Naive thymus-derived CD4-positive, alpha-beta T cell (primary cell): ENCODE results near the gene SLC17A5. TPM values are rescaled to one million over a fixed set of nuclear protein-coding genes. Genes with fewer than 3 reads are reported as not detected.
"Not testable (repeated sequence)": the region's sequence is repeated elsewhere in the genome, so short reads cannot be mapped to it uniquely, and the experiment has no call there.

Experiments used
- ATAC-seq: fragments of 150-1000 bp; cut with Tn5 transposase; 2 replicates; pipeline ENCODE4 v1.10.0; 2021; ENCODE audit warnings: mild to moderate bottlenecking, moderate library complexity
- CTCF ChIA-PET: fragments of 350-600 bp; sonication (Branson Sonifier 250); formaldehyde crosslinking; loops from one replicate; lab custom pipeline; 2021; ENCODE audit warnings: antibody characterized with exemption; lab: Charles Lee
- POLR2A ChIA-PET: fragments of 350-600 bp; sonication (Branson Sonifier 250); formaldehyde crosslinking; loops from one replicate; lab custom pipeline; 2021; ENCODE audit warnings: antibody characterized with exemption, inconsistent platforms; lab: Charles Lee
- DNase-seq, 9 donors: peaks; one replicate each; pipeline versions ENCODE4 v3.0.0 to v3.0.0-alpha.2; 2020 to 2022; ENCODE audit warnings: mixed read lengths in 1 of 9
- H3K27ac ChIP-seq: one replicate; pipeline ENCODE4 v1.7.0; 2013; ENCODE audit warnings: mild to moderate bottlenecking, low read depth, low read length, moderate library complexity
- H3K27me3 ChIP-seq, 2 donors: one replicate each; pipeline ENCODE4 v1.7.0; 2013; ENCODE audit warnings: low read length in 2 of 2, mild to moderate bottlenecking in 2 of 2, moderate library complexity in 2 of 2; ENCODE audit not compliant: control insufficient read depth in 2 of 2, insufficient read depth in 2 of 2
- H3K36me3 ChIP-seq, 3 experiments: 1 replicate in 2 of 3; 2 replicates in 1 of 3; pipeline ENCODE4 v1.7.0; 2013; ENCODE audit warnings: low read length in 3 of 3, mild to moderate bottlenecking in 3 of 3, moderate library complexity in 1 of 3; ENCODE audit not compliant: insufficient read depth in 3 of 3, control insufficient read depth in 2 of 3
- H3K4me1 ChIP-seq, 2 donors: one replicate each; pipeline ENCODE4 v1.7.0; 2013; ENCODE audit warnings: low read length in 2 of 2, mild to moderate bottlenecking in 2 of 2, moderate library complexity in 1 of 2; ENCODE audit not compliant: control insufficient read depth in 2 of 2, insufficient read depth in 2 of 2
- H3K4me3 ChIP-seq: 2 replicates; pipeline ENCODE4 v1.7.0; 2013; ENCODE audit warnings: mild to moderate bottlenecking, low read length
- H3K9me3 ChIP-seq, 3 experiments: 1 replicate in 2 of 3; 2 replicates in 1 of 3; pipeline ENCODE4 v1.7.0; 2013; ENCODE audit warnings: low read length in 3 of 3; ENCODE audit not compliant: control insufficient read depth in 2 of 3
- H3K27ac Mint-ChIP-seq, 9 donors: one replicate each; pipeline ENCODE4 v1.8.0; 2020 to 2022; ENCODE audit warnings: mixed read lengths in 9 of 9, mild to moderate bottlenecking in 8 of 9, moderate library complexity in 5 of 9, inconsistent platforms in 2 of 9
- H3K27me3 Mint-ChIP-seq, 5 donors: one replicate each; pipeline ENCODE4 v1.8.0; 2021 to 2022; ENCODE audit warnings: mixed read lengths in 5 of 5, mild to moderate bottlenecking in 1 of 5
- H3K36me3 Mint-ChIP-seq, 5 donors: one replicate each; pipeline ENCODE4 v1.8.0; 2020 to 2022; ENCODE audit warnings: mixed read lengths in 5 of 5, mild to moderate bottlenecking in 3 of 5, inconsistent platforms in 1 of 5
- H3K4me1 Mint-ChIP-seq, 7 donors: one replicate each; pipeline ENCODE4 v1.8.0; 2020 to 2022; ENCODE audit warnings: mixed read lengths in 7 of 7, mild to moderate bottlenecking in 3 of 7, inconsistent platforms in 1 of 7
- H3K4me3 Mint-ChIP-seq, 10 donors: one replicate each; pipeline ENCODE4 v1.8.0; 2020 to 2022; ENCODE audit warnings: mild to moderate bottlenecking in 10 of 10, mixed read lengths in 10 of 10, moderate library complexity in 6 of 10, inconsistent platforms in 2 of 10
- H3K9me3 Mint-ChIP-seq, 11 donors: one replicate each; pipeline ENCODE4 v1.8.0; 2020 to 2022; ENCODE audit warnings: mixed read lengths in 11 of 11, mild to moderate bottlenecking in 4 of 11, inconsistent platforms in 1 of 11, moderate library complexity in 1 of 11
- intact Hi-C, 2 donors: fragments of 100-400 bp; cut with micrococcal nuclease; formaldehyde crosslinking; loops; one replicate each; pipeline ENCODE4 v1.15.1; 2023
- polyA plus RNA-seq, 2 donors: library from polyadenylated mRNA; unstranded; fragments of 300-500 nt; fragmentation: Illumina TruSeq; gene quantifications; one replicate each; pipeline ENCODE4 v1.2.3, GENCODE V29; 2021
- total RNA-seq, 6 experiments: library from RNA in 5 of 6; stranded (reverse) in 5 of 6; gene quantifications; 1 replicate in 5 of 6; 2 replicates in 1 of 6; pipeline ENCODE4 v1.2.3 and lab custom pipeline; 2021 to 2026

SLC17A5 gene
- total and polyA plus RNA-seq, 7 experiments from 2014 or later = 6.0 to 13.8 (median 8.6) TPM

DNA sequence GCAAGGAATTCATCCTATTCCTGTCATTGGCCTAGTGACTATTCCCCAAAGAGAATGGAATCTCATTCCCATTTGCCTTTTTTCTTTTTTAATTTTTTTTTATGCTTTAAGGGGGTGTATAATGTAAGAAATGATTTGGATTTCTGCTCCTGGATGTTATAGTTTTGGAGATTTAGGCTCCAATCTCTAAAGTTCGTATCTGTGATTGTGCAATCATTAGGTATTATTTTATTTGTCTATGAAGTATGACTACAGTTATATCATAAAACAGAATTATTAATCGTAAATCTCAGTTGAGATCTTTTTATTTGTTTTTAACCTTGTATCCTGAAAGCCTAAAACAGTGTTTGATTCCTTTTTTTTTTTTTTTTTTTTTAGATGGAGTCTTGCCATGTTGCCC is 91.2 kb downstream of the SLC17A5 start:
- Mint-ChIP-seq H3K4me3 (no peak overlapping the region), H3K36me3 (no peaks in the 10 kb centered on the region), H3K4me1 (peaks cover 0 to 6% (median 0%) of the 10 kb centered on the region in 7 donors), H3K27me3 (peaks cover 0 to 4% (median 0%) of the 10 kb centered on the region in 5 donors), H3K9me3 (no peaks in the 10 kb centered on the region), H3K27ac (no peak overlapping the region)
- H3K36me3 ChIP-seq = no peaks in the 10 kb centered on the region
- no peak for DNase-seq
- H3K9me3 ChIP-seq = no peaks in the 10 kb centered on the region
- no peak overlapping the region for H3K4me3 ChIP-seq
- H3K27ac ChIP-seq = no peak overlapping the region
- no peak for ATAC-seq
- no peaks in the 10 kb centered on the region for H3K27me3 ChIP-seq
- intact Hi-C loops = no loop called here
- CTCF ChIA-PET = no interaction called here
- POLR2A ChIA-PET = no interaction called here
- no peaks in the 10 kb centered on the region for H3K4me1 ChIP-seq

GRCh38 chr6:73560853-73561407 is 92.9 kb downstream of the SLC17A5 start:
- Histone ChIP-seq H3K4me3 (no peak overlapping the region), H3K9me3 (no peaks in the 10 kb centered on the region), H3K4me1 (no peaks in the 10 kb centered on the region), H3K27ac (no peak overlapping the region), H3K36me3 (no peaks in the 10 kb centered on the region), H3K27me3 (no peaks in the 10 kb centered on the region)
- Mint-ChIP-seq H3K27me3 (peaks cover 0 to 4% (median 0%) of the 10 kb centered on the region in 5 donors), H3K4me3 (no peak overlapping the region), H3K9me3 (peaks cover 0 to 2% (median 0%) of the 10 kb centered on the region in 11 donors), H3K27ac (peak overlapping the region in 1 of 9 donors; percentile 23), H3K36me3 (no peaks in the 10 kb centered on the region), H3K4me1 (peaks cover 0 to 6% (median 0%) of the 10 kb centered on the region in 7 donors)
- CTCF ChIA-PET = no interaction called here
- DNase-seq (no peak), ATAC-seq (no peak)
- intact Hi-C loops = no loop called here
- POLR2A ChIA-PET = interaction anchor here (1.1 kb wide), 1 partner anchor 19 kb away, joined by 3 read pairs; no protein-coding TSS in a partner anchor

DNA sequence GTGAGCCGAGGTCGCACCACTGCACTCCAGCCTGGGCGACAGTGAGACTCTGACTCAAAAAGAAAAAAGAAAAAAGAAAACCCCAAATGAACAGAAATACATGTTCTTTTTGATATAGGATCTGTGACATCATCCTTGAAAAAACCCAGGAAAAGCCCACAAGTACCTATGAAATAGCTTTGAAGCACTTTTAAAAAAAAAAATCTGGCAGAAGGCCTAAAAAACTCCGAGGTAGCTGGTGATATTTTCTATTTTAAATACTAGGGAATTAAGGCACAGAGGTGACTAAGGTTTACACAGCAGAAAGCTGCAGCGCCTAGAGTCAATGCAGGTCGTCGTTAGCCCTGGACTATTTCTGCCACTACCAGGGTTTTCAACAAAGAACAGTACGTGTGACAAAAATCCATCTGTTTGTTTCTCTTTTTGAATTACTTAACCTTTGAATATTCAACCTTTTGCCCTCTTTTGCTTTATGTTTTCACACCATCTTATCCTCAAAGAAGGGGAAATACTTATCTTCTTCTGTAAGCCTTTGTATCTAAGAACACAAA is 93.5 kb downstream of the SLC17A5 start:
- DNase-seq (no peak), ATAC-seq (no peak)
- Histone ChIP-seq H3K9me3 (no peaks in the 10 kb centered on the region), H3K36me3 (no peaks in the 10 kb centered on the region), H3K4me3 (no peak overlapping the region), H3K27ac (no peak overlapping the region), H3K27me3 (no peaks in the 10 kb centered on the region), H3K4me1 (no peaks in the 10 kb centered on the region)
- Mint-ChIP-seq H3K4me3 (no peak overlapping the region), H3K9me3 (peaks cover 0 to 2% (median 0%) of the 10 kb centered on the region in 11 donors), H3K27me3 (no peaks in the 10 kb centered on the region), H3K27ac (no peak overlapping the region), H3K4me1 (peaks cover 0 to 6% (median 0%) of the 10 kb centered on the region in 7 donors), H3K36me3 (no peaks in the 10 kb centered on the region)
- ChIA-PET POLR2A (no interaction called here), CTCF (no interaction called here)
- intact Hi-C loops = no loop called here

- POLR2A ChIA-PET = interaction anchor here (1.4 kb wide), 1 partner anchor 36 kb away, joined by 3 read pairs; no protein-coding TSS in a partner anchor
- H3K4me3 Mint-ChIP-seq = not testable (repeated sequence)
These were observed 94.4 kb downstream of the SLC17A5 start for GRCh38 chr6:73559399-73559794.

GRCh38 chr6:73558624-73559398 is 95.0 kb downstream of the SLC17A5 start:
- Histone ChIP-seq H3K27ac (no peak overlapping the region), H3K4me1 (no peaks in the 10 kb centered on the region), H3K36me3 (no peaks in the 10 kb centered on the region), H3K27me3 (no peaks in the 10 kb centered on the region), H3K4me3 (no peak overlapping the region), H3K9me3 (no peaks in the 10 kb centered on the region)
- CTCF ChIA-PET = interaction anchor here (0.9 kb wide), 1 partner anchor 10 kb away, joined by 3 read pairs; no protein-coding TSS in a partner anchor
- H3K36me3 Mint-ChIP-seq = no peaks in the 10 kb centered on the region
- intact Hi-C loops = no loop called here
- DNase-seq (no peak), ATAC-seq (no peak)
- H3K27ac Mint-ChIP-seq = no peak overlapping the region
- POLR2A ChIA-PET = interaction anchor here (1.4 kb wide), 1 partner anchor 35 kb away, joined by 3 read pairs; no protein-coding TSS in a partner anchor
- H3K9me3 Mint-ChIP-seq = peaks cover 0 to 2% (median 0%) of the 10 kb centered on the region in 11 donors
- H3K4me3 Mint-ChIP-seq = no peak overlapping the region
- H3K4me1 Mint-ChIP-seq = peaks cover 0 to 6% (median 0%) of the 10 kb centered on the region in 7 donors
- no peaks in the 10 kb centered on the region for H3K27me3 Mint-ChIP-seq

More at GRCh38 chr6:73559399-73559794, 94.4 kb downstream of the SLC17A5 start:
- H3K4me3 ChIP-seq, H3K27me3 Mint-ChIP-seq, H3K9me3 Mint-ChIP-seq, H3K9me3 ChIP-seq, DNase-seq, H3K36me3 Mint-ChIP-seq, H3K4me1 Mint-ChIP-seq, H3K27ac ChIP-seq, H3K4me1 ChIP-seq, CTCF ChIA-PET, H3K27ac Mint-ChIP-seq, H3K27me3 ChIP-seq, H3K36me3 ChIP-seq, intact Hi-C loops, ATAC-seq: not testable (repeated sequence)

DNA sequence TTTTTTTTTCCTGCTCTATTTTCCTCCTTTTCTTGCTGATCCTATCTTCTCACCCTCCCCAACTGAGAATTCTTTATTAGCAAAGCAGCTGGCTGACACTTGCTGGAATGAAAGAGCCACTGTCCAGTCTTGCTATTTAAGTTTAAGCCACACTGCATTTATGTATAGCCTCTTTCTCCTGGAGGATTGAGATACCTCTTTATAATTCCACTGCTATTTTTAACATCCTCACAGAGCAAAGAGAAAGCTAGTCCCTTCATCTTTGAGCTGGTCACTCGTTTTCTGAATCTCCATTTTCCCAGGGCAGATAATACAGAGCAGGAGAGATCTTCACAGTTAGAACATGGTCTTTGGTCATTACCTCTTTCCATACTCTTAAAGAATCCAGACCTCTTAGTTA is 97.0 kb downstream of the SLC17A5 start:
- no peak overlapping the region for H3K4me3 Mint-ChIP-seq
- peaks cover 0 to 2% (median 0%) of the 10 kb centered on the region in 11 donors for H3K9me3 Mint-ChIP-seq
- no peaks in the 10 kb centered on the region for H3K36me3 Mint-ChIP-seq
- Histone ChIP-seq H3K36me3 (no peaks in the 10 kb centered on the region), H3K4me1 (no peaks in the 10 kb centered on the region), H3K27me3 (no peaks in the 10 kb centered on the region), H3K4me3 (no peak overlapping the region), H3K27ac (no peak overlapping the region), H3K9me3 (no peaks in the 10 kb centered on the region)
- H3K4me1 Mint-ChIP-seq = peaks cover 0 to 6% (median 0%) of the 10 kb centered on the region in 7 donors
- ATAC-seq (no peak), DNase-seq (no peak)
- intact Hi-C loops = no loop called here
- H3K27me3 Mint-ChIP-seq = no peaks in the 10 kb centered on the region
- ChIA-PET CTCF (no interaction called here), POLR2A (no interaction called here)
- no peak overlapping the region for H3K27ac Mint-ChIP-seq
